ENCODE results near the gene COL4A2.

COL4A2 gene

GRCh38 chr13:110360598-110360997 lies 53.5 kb downstream of the COL4A2 start:
- DNase-seq, result no peak

- no peak for DNase-seq
These were observed 54.4 kb downstream of the COL4A2 start for GRCh38 chr13:110361365-110361911.

DNA sequence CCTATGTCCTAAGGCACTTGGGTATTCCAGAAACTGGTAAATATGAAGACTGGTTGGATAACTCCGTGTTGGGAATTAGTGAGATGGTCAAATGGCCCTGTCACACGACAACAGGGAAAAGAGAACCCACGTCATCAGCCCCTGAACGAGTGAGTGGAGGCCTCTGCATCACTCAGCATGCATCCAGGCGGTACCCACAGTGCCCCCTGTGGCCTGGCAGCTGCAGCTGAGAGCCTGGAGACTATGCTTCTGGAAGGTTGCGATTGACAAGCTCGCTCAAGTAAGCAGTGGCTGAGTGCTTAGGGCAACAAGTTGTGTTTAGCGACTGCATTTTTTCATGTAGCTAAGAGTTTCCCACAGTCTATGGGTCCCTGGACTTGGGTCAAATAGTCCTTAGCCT lies 55.9 kb downstream of the COL4A2 start:
- no peak for DNase-seq

DNA sequence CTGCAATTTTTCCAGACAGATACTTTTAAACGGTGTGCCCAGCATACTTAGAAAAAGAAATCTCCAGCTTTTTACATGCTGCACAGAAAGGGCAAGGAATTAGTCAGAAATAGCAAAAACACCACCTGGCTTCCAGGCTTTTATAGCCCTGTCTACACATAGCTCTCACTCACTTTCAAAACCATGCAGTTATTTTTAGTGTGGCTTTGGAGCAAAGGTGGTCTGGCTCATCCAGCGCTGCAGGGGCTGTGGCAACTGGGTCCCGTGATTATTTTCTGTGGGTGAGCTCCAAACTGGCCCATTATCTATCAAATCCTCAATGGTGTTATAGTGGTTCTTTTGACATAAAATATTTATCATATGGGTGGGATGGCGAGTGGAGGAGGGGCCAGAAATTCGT lies 57.0 kb downstream of the COL4A2 start:
- no peak for DNase-seq

DNA sequence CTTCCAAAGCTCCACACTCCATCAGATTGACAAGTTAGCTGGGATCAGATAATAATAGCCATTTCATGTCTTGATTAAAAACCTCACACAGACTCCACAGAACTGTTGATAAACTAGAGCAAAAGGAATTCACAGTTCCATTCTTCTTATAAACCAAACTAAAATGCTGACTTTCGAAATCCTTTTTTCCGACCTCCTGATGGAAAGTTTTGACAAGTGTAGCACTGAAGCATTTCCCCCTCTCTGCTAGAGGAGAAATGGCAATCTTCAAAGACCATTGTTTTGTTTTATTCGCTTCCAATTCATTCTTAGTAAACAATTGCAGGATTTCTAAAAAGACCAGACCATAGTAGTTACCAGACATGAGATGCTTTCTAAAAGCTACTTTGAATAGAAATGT lies 58.8 kb downstream of the COL4A2 start:
- no peak for DNase-seq

DNA sequence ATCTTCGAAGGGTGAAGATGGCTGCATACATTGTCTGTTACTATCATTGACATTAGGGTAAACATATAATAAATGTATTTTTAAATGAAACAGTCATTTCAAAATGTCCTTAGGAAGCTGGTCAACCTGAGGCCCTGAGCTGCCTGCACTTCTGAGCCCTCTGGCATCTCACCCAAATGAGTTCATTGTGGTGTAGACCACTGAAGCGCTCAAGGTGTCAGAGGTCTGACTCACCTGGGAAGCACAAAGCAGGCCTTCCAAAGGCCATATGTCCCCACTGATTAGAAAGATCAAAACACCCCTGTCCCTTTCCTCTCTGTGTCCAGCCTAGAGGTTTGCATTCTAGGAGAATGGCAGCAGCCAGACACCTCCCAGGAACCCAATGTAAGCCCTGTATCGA lies 59.6 kb downstream of the COL4A2 start:
- no peak for DNase-seq

DNA sequence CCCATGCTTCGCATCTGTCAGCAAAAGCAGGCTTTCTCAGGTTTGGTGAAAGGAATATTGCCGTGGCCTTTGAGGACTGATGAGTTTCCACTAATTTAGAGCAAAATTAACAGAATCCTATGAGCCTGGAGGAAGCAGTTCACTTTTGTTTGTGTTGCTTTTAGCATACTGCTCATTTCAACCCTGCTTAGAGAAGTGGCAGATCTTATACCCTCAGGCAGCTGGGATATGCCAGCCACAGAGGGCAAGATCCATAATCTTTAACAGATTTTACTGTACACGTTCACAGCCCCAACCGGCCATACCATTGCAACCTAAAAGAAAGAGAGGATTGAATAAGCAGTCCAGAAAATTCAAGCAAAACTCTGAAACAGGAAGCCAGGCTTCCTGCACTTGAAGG lies 60.5 kb downstream of the COL4A2 start:
- DNase-seq, result no peak

- DNase-seq, result no peak
These were observed 61.3 kb downstream of the COL4A2 start for GRCh38 chr13:110368408-110368807.

DNA sequence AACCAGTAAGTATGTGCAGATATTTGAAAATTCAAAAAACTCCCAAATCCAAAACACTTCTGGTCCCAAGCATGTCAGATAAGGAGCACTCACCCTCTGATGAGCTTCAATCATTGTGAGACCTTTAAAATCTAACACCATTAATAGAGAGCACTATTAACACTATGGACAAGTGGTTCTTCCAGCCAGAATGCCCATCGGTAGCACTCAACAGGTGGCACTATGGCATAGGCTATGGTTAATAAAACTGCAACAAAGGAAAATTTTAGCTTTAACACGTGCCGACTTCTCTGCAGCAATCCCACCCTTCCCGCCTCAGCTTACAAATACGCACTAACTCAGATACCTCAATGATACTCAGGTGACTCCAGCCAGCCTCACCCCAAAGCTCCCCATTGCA lies 62.3 kb downstream of the COL4A2 start:
- no peak for DNase-seq

- no peak for DNase-seq
These were observed 64.7 kb downstream of the COL4A2 start for GRCh38 chr13:110371550-110372465.

DNA sequence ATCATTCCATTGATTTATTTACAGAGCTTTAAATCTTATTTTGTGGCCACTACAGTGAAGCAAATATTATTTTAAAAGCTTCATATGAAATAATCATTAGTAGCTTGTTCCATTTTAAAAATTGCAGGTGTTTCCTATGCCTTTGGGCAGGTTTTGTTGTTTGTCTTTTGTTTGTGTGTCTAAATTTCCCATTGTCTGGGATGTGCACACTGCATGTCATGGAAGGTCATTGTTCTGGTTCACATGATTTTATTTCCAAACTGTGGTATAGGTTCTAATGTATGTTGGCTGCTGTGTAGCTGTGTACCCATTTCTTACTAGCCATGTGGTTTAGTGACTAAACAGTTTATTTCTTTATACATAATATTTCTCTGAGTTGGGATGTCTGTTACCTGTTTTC lies 65.6 kb downstream of the COL4A2 start:
- DNase-seq, result no peak

DNA sequence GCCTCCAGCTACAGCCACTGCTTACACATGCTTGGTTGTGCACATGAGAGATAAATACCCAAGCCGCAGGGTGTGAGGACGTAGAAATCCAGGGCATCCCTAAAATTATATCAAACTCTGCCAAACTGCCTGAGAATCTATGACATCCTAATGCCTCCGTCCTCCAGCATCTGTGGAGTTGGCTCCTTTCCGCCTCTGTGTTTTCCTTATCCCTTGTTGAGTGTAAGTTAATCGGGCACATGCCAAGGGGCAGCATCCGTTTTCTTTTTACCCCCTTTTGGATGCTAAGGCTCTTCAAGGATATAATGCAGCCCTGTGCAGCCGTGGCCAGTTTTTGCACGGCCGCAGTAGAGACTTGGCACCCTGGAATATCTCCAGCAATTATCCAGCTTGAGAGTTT lies 66.5 kb downstream of the COL4A2 start:
- no peak for DNase-seq

GRCh38 chr13:110374431-110375370 lies 67.6 kb downstream of the COL4A2 start:
- no peak for DNase-seq

DNA sequence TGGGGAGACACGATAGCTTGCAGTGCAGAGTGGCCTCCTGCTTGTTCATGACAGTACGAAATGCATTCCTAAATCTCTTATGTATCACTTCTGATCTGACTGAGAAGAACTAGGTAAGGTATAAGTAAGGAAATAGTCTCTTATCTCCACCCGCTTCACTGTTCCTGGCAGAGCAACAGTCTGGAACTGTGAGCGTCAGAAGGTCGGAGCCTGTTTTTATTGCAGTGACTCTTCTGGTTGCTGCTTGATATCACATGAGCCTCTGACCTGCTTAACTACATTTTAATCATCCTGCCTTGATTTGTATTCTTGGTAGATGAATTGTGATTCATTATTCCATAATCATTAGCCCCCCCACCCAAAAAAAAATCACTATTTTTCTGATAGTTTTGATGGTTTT lies 69.0 kb downstream of the COL4A2 start:
- DNase-seq, result no peak

DNA sequence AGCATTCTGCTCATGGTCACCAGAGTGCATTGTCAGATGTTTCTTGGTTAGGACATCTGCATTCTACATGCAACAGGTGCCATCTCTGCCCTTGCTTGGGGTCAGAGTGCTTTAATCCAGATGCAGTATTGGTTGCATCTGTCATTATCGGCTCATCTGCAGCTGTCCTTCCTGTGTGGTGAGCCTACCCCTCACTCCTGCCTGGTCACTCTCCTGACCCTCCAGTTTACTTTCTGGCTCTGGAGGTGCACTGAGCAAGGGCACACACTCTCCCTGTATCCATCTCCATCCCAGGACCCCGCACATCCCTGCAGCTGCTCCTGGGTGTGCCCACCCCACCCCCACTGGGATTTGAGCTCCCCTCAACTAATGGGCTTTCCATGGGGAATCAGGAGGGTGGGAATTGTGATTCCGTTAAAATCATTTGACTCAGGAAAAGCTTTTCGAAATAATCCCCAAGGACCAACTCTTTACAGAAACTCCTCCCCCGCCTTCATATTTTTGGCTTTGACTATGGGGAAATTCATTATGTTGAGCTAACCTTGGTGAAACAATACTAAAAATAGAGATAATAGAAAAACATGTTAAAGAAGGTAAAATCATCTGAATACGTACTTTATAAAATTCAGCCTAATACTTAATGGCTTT lies 70.2 kb downstream of the COL4A2 start:
- DNase-seq, result no peak

- no peak for DNase-seq
These were observed 70.7 kb downstream of the COL4A2 start for GRCh38 chr13:110377826-110378201.

- DNase-seq, result no peak
These were observed 72.3 kb downstream of the COL4A2 start for GRCh38 chr13:110379358-110379757.

- DNase-seq, result no peak
These were observed 72.8 kb downstream of the COL4A2 start for GRCh38 chr13:110379905-110380341.

DNA sequence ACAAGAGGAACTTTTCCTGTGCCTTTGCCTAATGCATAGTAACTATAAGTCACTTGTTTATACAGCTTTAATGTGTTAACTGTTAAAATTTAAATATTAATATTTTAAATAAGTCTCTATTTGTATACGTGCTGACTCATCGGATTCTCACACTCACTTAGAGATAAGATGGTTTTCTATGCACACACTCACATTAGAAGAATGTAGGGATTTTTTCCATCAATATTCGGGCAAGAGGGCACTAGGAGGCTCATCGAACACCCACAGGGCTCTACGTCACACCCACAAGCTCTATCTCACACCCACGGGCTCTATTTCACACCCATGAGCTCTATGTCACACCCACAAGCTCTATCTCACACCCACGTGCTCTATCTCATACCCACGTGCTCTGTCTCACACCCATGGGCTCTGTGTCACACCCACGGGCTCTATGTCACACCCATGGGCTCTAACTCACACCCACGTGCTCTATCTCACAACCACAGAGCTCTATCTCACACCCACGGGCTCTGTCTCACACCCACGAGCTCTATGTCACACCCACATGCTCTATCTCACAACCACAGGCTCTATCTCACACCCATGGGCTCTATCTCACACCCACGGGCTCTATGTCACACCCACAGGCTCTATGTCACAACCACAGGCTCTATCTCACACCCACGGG lies 73.4 kb downstream of the COL4A2 start:
- DNase-seq, result no peak

DNA sequence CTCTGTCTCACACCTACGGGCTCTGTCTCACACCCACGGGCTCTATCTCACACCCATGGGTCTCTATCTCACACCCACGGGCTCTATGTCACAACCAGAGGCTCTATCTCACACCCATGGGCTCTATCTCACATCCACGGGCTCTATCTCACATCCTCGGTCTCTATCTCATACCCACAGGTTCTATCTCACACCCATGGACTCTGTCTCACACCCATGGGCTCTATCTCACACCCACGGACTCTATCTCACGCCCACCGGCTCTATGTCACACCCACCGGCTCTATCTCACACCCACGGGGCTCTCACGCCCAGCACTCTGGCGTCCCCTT lies 73.9 kb downstream of the COL4A2 start:
- DNase-seq, result no peak

- no peak for DNase-seq
These were observed 75.1 kb downstream of the COL4A2 start for GRCh38 chr13:110382229-110382628.

DNA sequence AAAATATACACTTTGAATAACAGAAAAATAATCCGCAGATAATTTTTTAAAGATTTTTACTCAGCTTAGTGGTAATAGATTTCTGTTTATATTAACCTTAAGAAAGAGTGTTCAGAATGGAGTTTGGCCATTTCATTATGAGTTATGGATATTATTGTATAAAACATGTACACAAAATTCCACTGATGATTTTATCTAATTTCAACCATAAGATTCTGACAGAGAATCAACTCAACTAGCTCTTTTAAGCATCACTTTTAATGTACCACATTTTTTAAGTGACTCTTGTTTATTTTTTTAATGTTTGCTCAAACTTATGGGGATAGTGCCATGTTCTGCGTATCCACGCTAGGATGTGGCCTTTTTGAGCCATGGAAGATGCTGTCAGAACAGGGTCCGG lies 75.7 kb downstream of the COL4A2 start:
- DNase-seq, result no peak
